ENCODE measurements around the gene RHBDL2.
"Not testable (repeated sequence)": the region's sequence is repeated elsewhere in the genome, so short reads cannot be mapped to it uniquely, and the experiment has no call there.

- TF ChIP-seq POLR2A (IDR thresholded peaks at IDR 0.05; ENCODE audit: borderline replicate concordance, extremely low read depth, insufficient read depth, insufficient read length); CTCF (IDR thresholded peaks at IDR 0.05 in 2 of 3, conservative IDR thresholded peaks at IDR 0.05 in 1 of 3; ENCODE audit: borderline replicate concordance in 1 of 3, insufficient read depth in 1 of 3, low read depth in 2 of 3, low read length in 2 of 3); POLR2AphosphoS5 (IDR thresholded peaks at IDR 0.05; ENCODE audit: low read depth, low read length); FOSL1 (IDR thresholded peaks at IDR 0.05; ENCODE audit: low read depth); EGR1 (IDR thresholded peaks at IDR 0.05; ENCODE audit: low read depth); MAX (IDR thresholded peaks at IDR 0.05); ZNF274 (IDR thresholded peaks at IDR 0.05; ENCODE audit: low read depth, low read length); SP1 (IDR thresholded peaks at IDR 0.05; ENCODE audit: low read depth); ATF3 (IDR thresholded peaks at IDR 0.05); ZFX (IDR thresholded peaks at IDR 0.05); EZH2phosphoT487 (IDR thresholded peaks at IDR 0.05; ENCODE audit: borderline replicate concordance); RAD21 (IDR thresholded peaks at IDR 0.05; ENCODE audit: low read depth); CEBPB (IDR thresholded peaks at IDR 0.05; ENCODE audit: low read depth); EZH2 (IDR thresholded peaks at IDR 0.05): not testable (repeated sequence)
These were observed 105.3 kb downstream of the RHBDL2 start for GRCh38 chr1:38836316-38836715.
